ENCODE data around the gene COP1.

DNA sequence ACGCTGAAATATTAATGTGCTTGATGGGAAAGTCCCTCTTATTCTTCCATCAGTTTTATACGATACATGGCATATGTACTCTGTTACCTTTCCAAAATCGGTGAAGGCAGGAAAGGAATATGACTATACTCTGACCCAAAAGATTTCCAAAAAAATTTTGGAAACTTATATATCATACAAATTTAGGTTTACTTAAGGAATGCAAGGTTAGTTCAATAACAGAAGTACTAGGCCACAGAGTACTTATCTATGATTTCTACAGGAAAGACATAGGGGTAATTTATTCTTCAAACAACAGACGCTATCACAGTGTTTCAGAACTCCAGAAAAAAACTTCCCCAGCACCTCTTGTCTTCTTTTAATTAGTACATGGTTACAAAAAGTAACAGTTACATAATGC lies 84.8 kb downstream of the COP1 start:
- TF ChIP-seq CTCF (IDR thresholded peaks at IDR 0.05) (no peak), POLR2AphosphoS5 (IDR thresholded peaks at IDR 0.05) (no peak)

Measured in breast epithelium (tissue), 3 donors.